Endothelial cell of umbilical vein (primary cell): Measurements from ENCODE around the gene S100A11. TPM values are rescaled to one million over a fixed set of nuclear protein-coding genes. Genes with fewer than 3 reads are reported as not detected.

ENCODE experiments used
- BruUV-seq: library from RNA; stranded (reverse); fragments of 400-500 nt; replicated peaks from 2 replicates; lab custom pipeline; 2021; lab: Mats Ljungman, UMichigan
- CTCF ChIA-PET: fragments of 300-600, 350-600 bp; sonication (Branson Sonifier 250); formaldehyde crosslinking; loops from one replicate; lab custom pipeline; 2021; ENCODE audit warnings: antibody characterized with exemption, inconsistent platforms; lab: Charles Lee
- POLR2A ChIA-PET: fragments of 300-600, 350-600 bp; sonication (Branson Sonifier 250); formaldehyde crosslinking; loops from one replicate; lab custom pipeline; 2021; ENCODE audit warnings: antibody characterized with exemption, inconsistent platforms; lab: Charles Lee
- DNase-seq: peaks from one replicate; pipeline ENCODE4 v3.0.0-alpha.2; 2011; ENCODE audit warnings: low read depth, low spot score
- FAIRE-seq: peaks from 2 replicates; lab custom pipeline; 2011; peaks lifted over from hg19 to GRCh38; lab: Jason Lieb, UNC
- H2AFZ ChIP-seq: 2 replicates; pipeline ENCODE4 v1.6.0; 2012; ENCODE audit warnings: low read depth, low read length, control low read depth, inconsistent platforms
- H3K27ac ChIP-seq: 2 replicates; pipeline ENCODE4 v1.5.1; 2011; ENCODE audit warnings: low read depth, mild to moderate bottlenecking, control low read depth, low read length, moderate library complexity; ENCODE audit not compliant: insufficient read depth
- H3K27me3 ChIP-seq, 2 experiments: 2 replicates each; pipeline versions ENCODE4 v1.6.0 to v1.6.1; 2011; ENCODE audit warnings: low read length in 2 of 2, mixed read lengths in 1 of 2; ENCODE audit not compliant: control insufficient read depth in 2 of 2, insufficient read depth in 2 of 2
- H3K36me3 ChIP-seq, 2 experiments: 2 replicates in 1 of 2; 3 replicates in 1 of 2; pipeline ENCODE4 v1.5.1; 2011; ENCODE audit warnings: low read length in 2 of 2, mild to moderate bottlenecking in 1 of 2, moderate library complexity in 1 of 2; ENCODE audit not compliant: control insufficient read depth in 2 of 2, insufficient read depth in 2 of 2; ENCODE audit errors: extremely low read depth in 1 of 2
- H3K4me1 ChIP-seq: 3 replicates; pipeline ENCODE4 v1.5.1; 2011; ENCODE audit warnings: mild to moderate bottlenecking, low read length; ENCODE audit not compliant: control insufficient read depth, insufficient read depth; ENCODE audit errors: extremely low read depth
- H3K4me2 ChIP-seq: 2 replicates; pipeline ENCODE4 v1.6.1; 2011; ENCODE audit warnings: low read length, control low read depth, mixed read lengths; ENCODE audit not compliant: insufficient read depth
- H3K4me3 ChIP-seq, 3 experiments: fragments of 200-600 bp in 1 of 3; sonication (generic), shearing (Covaris generic) in 1 of 3; replicated peaks in 1 of 3; 2 replicates each; pipeline ENCODE4 v1.5.1; 2011 to 2016; ENCODE audit warnings: control low read depth in 3 of 3, low read length in 3 of 3, mild to moderate bottlenecking in 2 of 3, inconsistent platforms in 1 of 3, low read depth in 1 of 3, moderate library complexity in 1 of 3; ENCODE audit not compliant: insufficient read depth in 1 of 3
- H3K79me2 ChIP-seq: 2 replicates; pipeline ENCODE4 v1.6.0; 2012; ENCODE audit warnings: low read length, inconsistent platforms; ENCODE audit not compliant: control insufficient read depth, insufficient read depth
- H3K9ac ChIP-seq: replicated peaks from 2 replicates; pipeline ENCODE3; 2011; ENCODE audit warnings: low read length, control low read depth; ENCODE audit not compliant: insufficient read depth; ENCODE audit errors: extremely low read depth
- H3K9me1 ChIP-seq: replicated peaks from 3 replicates; pipeline ENCODE4 v1.6.0; 2011; ENCODE audit warnings: mild to moderate bottlenecking, low read length; ENCODE audit not compliant: control insufficient read depth, insufficient read depth; ENCODE audit errors: extremely low read depth
- H3K9me3 ChIP-seq: replicated peaks from 2 replicates; pipeline ENCODE4 v1.5.1; 2012; ENCODE audit warnings: low read length, inconsistent platforms; ENCODE audit not compliant: control insufficient read depth, insufficient read depth
- H4K20me1 ChIP-seq: replicated peaks from 2 replicates; pipeline ENCODE3; 2011; ENCODE audit warnings: mild to moderate bottlenecking, low read length; ENCODE audit not compliant: control insufficient read depth, insufficient read depth; ENCODE audit errors: extremely low read depth
- EZH2 ChIP-seq: IDR thresholded peaks from 2 replicates; pipeline ENCODE4 v1.6.1; 2012; ENCODE audit warnings: borderline replicate concordance, low read depth, mild to moderate bottlenecking, moderate library complexity, low read length, inconsistent platforms; ENCODE audit not compliant: severe bottlenecking
- FOS ChIP-seq: IDR thresholded peaks from 2 replicates; pipeline ENCODE4 v1.6.1; 2011; ENCODE audit warnings: mild to moderate bottlenecking, low read length, moderate library complexity, borderline replicate concordance; ENCODE audit not compliant: insufficient read depth
- JUN ChIP-seq: IDR thresholded peaks from 2 replicates; pipeline ENCODE4 v1.6.1; 2011; ENCODE audit warnings: borderline replicate concordance, low read depth; ENCODE audit not compliant: insufficient read length, insufficient read depth
- MYC ChIP-seq: IDR thresholded peaks from one replicate; pipeline ENCODE4 v1.6.1; 2011; ENCODE audit warnings: mild to moderate bottlenecking, low read depth, low read length
- POLR2A ChIP-seq: IDR thresholded peaks from 2 replicates; pipeline ENCODE4 v1.6.1; 2012; ENCODE audit warnings: low read depth, mild to moderate bottlenecking, control low read depth, low read length
- POLR2AphosphoS5 ChIP-seq: IDR thresholded peaks from 2 replicates; pipeline ENCODE4 v1.6.1; 2012; ENCODE audit warnings: low read depth, mild to moderate bottlenecking, control low read depth, low read length, moderate library complexity; ENCODE audit not compliant: insufficient read depth
- dilution Hi-C: fragments of 300-500 bp; cut with MboI; formaldehyde crosslinking; loops from one replicate; pipeline ENCODE4 v1.15.0; 2019; ENCODE audit warnings: low sequenced_read_pairs; ENCODE audit not compliant: extremely low pct_ligation_motif_present
- intact Hi-C: fragments of 100-400 bp; cut with micrococcal nuclease; formaldehyde crosslinking; loops from one replicate; pipeline ENCODE4 v1.10.0; 2022
- polyA plus RNA-seq, 4 experiments: library from polyadenylated mRNA; depleted of rRNA in 3 of 4; stranded (reverse) in 3 of 4; unstranded in 1 of 4; fragments of >200 nt; gene quantifications; 2 replicates each; pipeline versions ENCODE4 v1.2.1 to v1.2.3, GENCODE V29; 2011 to 2012; ENCODE audit warnings: missing spikeins in 1 of 4
- total RNA-seq: library from RNA; stranded (reverse); gene quantifications from 2 replicates; pipeline ENCODE4 v1.2.3, GENCODE V29; 2021

The S100A11 gene
- total and polyA plus RNA-seq, 2 donors (not counting 3 experiments of a cell fraction or from before 2014, with no cell fraction given), result 497 to 505 TPM

DNA sequence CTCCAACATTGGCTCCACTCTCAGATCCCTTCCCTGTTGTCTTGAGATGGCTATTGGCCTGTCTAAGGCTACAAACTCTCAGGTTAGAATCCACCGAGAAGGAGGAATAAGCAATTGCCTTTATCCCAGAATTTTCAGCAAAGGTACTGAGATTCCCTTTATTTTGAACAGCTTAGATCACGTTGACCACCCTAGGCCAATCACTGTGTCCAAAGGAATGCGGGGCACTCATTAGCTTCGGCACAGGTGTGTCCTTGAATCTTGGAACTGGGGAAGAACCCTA is 6.9 kb downstream of the S100A11 start:
- dilution Hi-C loops (no loop called here), intact Hi-C loops (loop anchor here (5.0 kb wide), 1 partner anchor 1962 kb away; the partner anchor contains the start of gene RPS27)
- H3K4me1 ChIP-seq, result peaks cover 14% of the 10 kb centered on the region
- H2AFZ ChIP-seq, result no peak overlapping the region
- CTCF ChIA-PET, result interaction anchor here (1.4 to 1.5 kb wide), 2 partner anchors 11 to 62 kb away, joined by 3 to 4 read pairs; no protein-coding TSS in a partner anchor
- no peak overlapping the region for H3K4me3 ChIP-seq
- H3K27ac ChIP-seq, result no peak overlapping the region
- no peak for DNase-seq
- peaks cover 16% of the 10 kb centered on the region for H3K79me2 ChIP-seq
- no peak overlapping the region for H3K4me2 ChIP-seq
- H3K27me3 ChIP-seq, result peaks cover under 1 to 1% of the 10 kb centered on the region in 2 experiments
- no peaks in the 10 kb centered on the region for H3K9me3 ChIP-seq
- H3K9me1 ChIP-seq, result no peaks in the 10 kb centered on the region
- TF ChIP-seq POLR2AphosphoS5 (no peak), POLR2A (no peak), JUN (no peak), MYC (no peak)
- no peak overlapping the region for H3K9ac ChIP-seq
- no peak for FAIRE-seq
- BruUV-seq, result no TSS peak
- no peaks in the 10 kb centered on the region for H4K20me1 ChIP-seq
- peaks cover 10 to 13% of the 10 kb centered on the region in 2 experiments for H3K36me3 ChIP-seq
- POLR2A ChIA-PET, result no interaction called here

DNA sequence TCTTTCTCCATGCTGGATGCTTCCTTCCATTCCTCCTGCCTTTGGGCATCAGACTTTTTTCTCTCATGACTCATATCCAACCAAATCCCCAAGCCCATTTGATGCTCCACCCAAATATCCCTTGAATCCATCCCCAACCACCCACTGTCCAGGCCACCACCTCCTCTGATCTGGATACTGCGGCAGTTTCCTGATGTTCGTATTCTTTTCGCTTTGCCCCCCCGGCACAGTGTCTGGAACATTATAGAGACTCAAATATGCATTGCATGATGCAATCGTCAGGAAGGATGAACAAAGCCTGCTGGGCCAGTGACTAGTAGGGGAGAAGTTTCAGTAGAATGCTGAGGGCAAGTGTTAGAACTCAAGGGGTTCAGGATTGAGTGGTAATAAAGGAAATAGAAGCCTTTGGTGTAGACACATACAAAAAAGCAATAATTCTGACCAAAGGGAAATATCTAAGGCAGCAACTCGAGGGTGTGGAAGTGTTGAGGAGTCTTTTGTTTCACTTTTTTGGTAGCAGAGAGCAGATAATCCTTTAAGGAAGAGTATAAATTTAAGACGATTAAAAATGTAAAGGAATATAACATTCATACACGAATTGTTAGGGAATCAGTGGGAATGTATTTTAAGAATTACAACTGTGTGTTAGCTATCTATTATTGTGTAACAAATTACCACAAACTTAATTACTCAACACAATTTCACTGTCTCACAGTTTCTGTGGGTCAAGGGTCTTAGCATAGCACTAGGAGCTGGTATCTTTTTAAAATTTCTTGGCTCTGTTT is 7.5 kb downstream of the S100A11 start:
- Histone ChIP-seq H2AFZ (no peak overlapping the region), H4K20me1 (no peaks in the 10 kb centered on the region), H3K27ac (no peak overlapping the region), H3K9me3 (no peaks in the 10 kb centered on the region), H3K79me2 (peaks cover 10% of the 10 kb centered on the region), H3K4me1 (peaks cover 9% of the 10 kb centered on the region), H3K36me3 (peaks cover 10 to 13% of the 10 kb centered on the region in 2 experiments), H3K27me3 (peaks cover 3 to 5% of the 10 kb centered on the region in 2 experiments), H3K4me3 (no peak overlapping the region), H3K4me2 (no peak overlapping the region), H3K9ac (no peak overlapping the region), H3K9me1 (no peaks in the 10 kb centered on the region)
- no peak for TF ChIP-seq EZH2
- TF ChIP-seq POLR2A, result no peak
- TF ChIP-seq FOS, result peak; percentile 11
- CTCF ChIA-PET, result no interaction called here
- intact Hi-C loops, result no loop called here
- POLR2A ChIA-PET, result no interaction called here
- dilution Hi-C loops, result no loop called here
- DNase-seq (no peak), FAIRE-seq (no peak)
- BruUV-seq, result no TSS peak
